CD8-positive, alpha-beta memory T cell (primary cell): ENCODE data around the gene PRCD. TPM values are rescaled to one million over a fixed set of nuclear protein-coding genes. Genes with fewer than 3 reads are reported as not detected.

Experiments used
- CTCF ChIA-PET: fragments of 350-600 bp; sonication (Branson Sonifier 250); formaldehyde crosslinking; loops from one replicate; lab custom pipeline; 2021; ENCODE audit warnings: antibody characterized with exemption; lab: Charles Lee
- POLR2A ChIA-PET: fragments of 350-600 bp; sonication (Branson Sonifier 250); formaldehyde crosslinking; loops from one replicate; lab custom pipeline; 2021; ENCODE audit warnings: antibody characterized with exemption; lab: Charles Lee
- DNase-seq, 5 donors: peaks; one replicate each; pipeline versions ENCODE4 v3.0.0 to v3.0.0-alpha.2; 2020 to 2022; ENCODE audit warnings: mixed read lengths in 1 of 5
- H3K27ac ChIP-seq: one replicate; pipeline ENCODE4 v1.7.0; 2013; ENCODE audit warnings: low read depth, mild to moderate bottlenecking, low read length, moderate library complexity
- H3K27me3 ChIP-seq: 2 replicates; pipeline ENCODE4 v1.7.0; 2013; ENCODE audit warnings: low read length, mild to moderate bottlenecking; ENCODE audit not compliant: insufficient read depth, poor library complexity, severe bottlenecking
- H3K36me3 ChIP-seq: 2 replicates; pipeline ENCODE4 v1.7.0; 2013; ENCODE audit warnings: mild to moderate bottlenecking, low read length, moderate library complexity; ENCODE audit not compliant: insufficient read depth
- H3K4me1 ChIP-seq: 2 replicates; pipeline ENCODE4 v1.7.0; 2013; ENCODE audit warnings: mild to moderate bottlenecking, low read length, moderate library complexity; ENCODE audit not compliant: insufficient read depth
- H3K4me3 ChIP-seq: 2 replicates; pipeline ENCODE4 v1.7.0; 2013; ENCODE audit warnings: mild to moderate bottlenecking, low read length
- H3K9me3 ChIP-seq: 2 replicates; pipeline ENCODE4 v1.7.0; 2013; ENCODE audit warnings: mild to moderate bottlenecking, low read length
- H3K27ac Mint-ChIP-seq, 8 donors: one replicate each; pipeline ENCODE4 v1.8.0; 2020 to 2021; ENCODE audit warnings: mixed read lengths in 8 of 8, mild to moderate bottlenecking in 6 of 8, inconsistent platforms in 3 of 8, moderate library complexity in 3 of 8
- H3K27me3 Mint-ChIP-seq, 2 donors: one replicate each; pipeline ENCODE4 v1.8.0; 2020 to 2021; ENCODE audit warnings: mixed read lengths in 2 of 2, mild to moderate bottlenecking in 1 of 2, moderate library complexity in 1 of 2
- H3K36me3 Mint-ChIP-seq, 3 donors: one replicate each; pipeline ENCODE4 v1.8.0; 2020 to 2021; ENCODE audit warnings: mixed read lengths in 3 of 3, inconsistent platforms in 1 of 3, mild to moderate bottlenecking in 1 of 3
- H3K4me1 Mint-ChIP-seq, 3 donors: one replicate each; pipeline ENCODE4 v1.8.0; 2020 to 2021; ENCODE audit warnings: mixed read lengths in 3 of 3, inconsistent platforms in 1 of 3, mild to moderate bottlenecking in 1 of 3
- H3K4me3 Mint-ChIP-seq, 7 donors: one replicate each; pipeline ENCODE4 v1.8.0; 2020 to 2021; ENCODE audit warnings: mixed read lengths in 7 of 7, mild to moderate bottlenecking in 6 of 7, moderate library complexity in 4 of 7, inconsistent platforms in 2 of 7
- H3K9me3 Mint-ChIP-seq, 5 donors: one replicate each; pipeline ENCODE4 v1.8.0; 2020 to 2022; ENCODE audit warnings: mixed read lengths in 5 of 5, mild to moderate bottlenecking in 3 of 5, moderate library complexity in 2 of 5, inconsistent platforms in 1 of 5
- polyA plus RNA-seq: library from polyadenylated mRNA; unstranded; fragments of 300-500 nt; fragmentation: Illumina TruSeq; gene quantifications from one replicate; pipeline ENCODE4 v1.2.3, GENCODE V29; 2021
- total RNA-seq, 2 experiments: library from RNA; stranded (reverse); gene quantifications; one replicate each; pipeline ENCODE4 v1.2.3, GENCODE V29; 2021

Gene PRCD
- total and polyA plus RNA-seq, 3 experiments from 2014 or later: 0.38 to 1.2 (median 0.53) TPM

GRCh38 chr17:76584427-76585032 is 44.7 kb downstream of the PRCD start:
- Mint-ChIP-seq H3K9me3 (no peaks in the 10 kb centered on the region), H3K27ac (peak overlapping the region in 3 of 8 donors; percentile 43 to 87 (median 51)), H3K4me1 (peaks cover 0 to 24% (median 9%) of the 10 kb centered on the region in 3 donors), H3K27me3 (peaks cover 39 to 42% of the 10 kb centered on the region in 2 donors), H3K4me3 (peak overlapping the region; percentile 67 to 88 (median 74)), H3K36me3 (peaks cover 0 to 11% (median 2%) of the 10 kb centered on the region in 3 donors)
- H3K4me1 ChIP-seq: peaks cover 10% of the 10 kb centered on the region
- H3K9me3 ChIP-seq: no peaks in the 10 kb centered on the region
- H3K27me3 ChIP-seq: peaks cover 16% of the 10 kb centered on the region
- H3K27ac ChIP-seq: no peak overlapping the region
- no peak overlapping the region for H3K4me3 ChIP-seq
- no peak for DNase-seq
- H3K36me3 ChIP-seq: no peaks in the 10 kb centered on the region
- CTCF ChIA-PET: interaction anchor here (1.2 to 3.6 kb wide), 7 partner anchors 17 to 129 kb away, joined by 4 to 22 read pairs (median 6); no protein-coding TSS in a partner anchor
- POLR2A ChIA-PET: interaction anchor here (1.0 to 1.5 kb wide), 2 partner anchors 12 to 26 kb away, joined by 3 to 4 read pairs; no protein-coding TSS in a partner anchor

GRCh38 chr17:76585033-76585648 is 45.3 kb downstream of the PRCD start:
- peaks cover 10% of the 10 kb centered on the region for H3K4me1 ChIP-seq
- H3K4me3 Mint-ChIP-seq: peak overlapping the region; percentile 67 to 88 (median 74)
- peak overlapping the region; percentile 39 for H3K4me3 ChIP-seq
- H3K9me3 ChIP-seq: no peaks in the 10 kb centered on the region
- peaks cover 0 to 13% (median 2%) of the 10 kb centered on the region in 3 donors for H3K36me3 Mint-ChIP-seq
- no peak overlapping the region for H3K27ac ChIP-seq
- peak overlapping the region in 2 of 8 donors; percentile 43 to 87 for H3K27ac Mint-ChIP-seq
- CTCF ChIA-PET: interaction anchor here (0.7 to 3.6 kb wide), 13 partner anchors 17 to 128 kb away, joined by 3 to 22 read pairs (median 5); partner anchors contain the start of gene AANAT
- DNase-seq: peak in 1 of 5 donors; percentile 10
- H3K9me3 Mint-ChIP-seq: no peaks in the 10 kb centered on the region
- H3K4me1 Mint-ChIP-seq: peaks cover 0 to 24% (median 9%) of the 10 kb centered on the region in 3 donors
- H3K27me3 Mint-ChIP-seq: peaks cover 42 to 43% of the 10 kb centered on the region in 2 donors
- POLR2A ChIA-PET: interaction anchor here (1.0 to 1.5 kb wide), 3 partner anchors 13 to 62 kb away, joined by 3 to 4 read pairs (median 4); no protein-coding TSS in a partner anchor
- H3K27me3 ChIP-seq: peaks cover 16% of the 10 kb centered on the region
- H3K36me3 ChIP-seq: no peaks in the 10 kb centered on the region

GRCh38 chr17:76585649-76586593 is 46.1 kb downstream of the PRCD start, which contains the start of gene ST6GALNAC2:
ST6GALNAC2 (minus strand) TSS chr17:76585860; CDS start chr17:76585808, 52 bp downstream.
- no peaks in the 10 kb centered on the region for H3K36me3 ChIP-seq
- Mint-ChIP-seq H3K4me1 (peaks cover 0 to 24% (median 9%) of the 10 kb centered on the region in 3 donors), H3K27me3 (peaks cover 43 to 48% of the 10 kb centered on the region in 2 donors), H3K4me3 (peak within 1 kb of the TSS; percentile 67 to 88 (median 75)), H3K9me3 (no peaks in the 10 kb centered on the region), H3K27ac (peak within 1 kb of the TSS in 2 of 8 donors; percentile 43 to 87), H3K36me3 (peaks cover 0 to 13% (median 2%) of the 10 kb centered on the region in 3 donors)
- H3K4me3 ChIP-seq: peak within 1 kb of the TSS; percentile 39
- ChIA-PET POLR2A (interaction anchor here (0.8 to 1.5 kb wide), 5 partner anchors 28 to 63 kb away, joined by 3 to 4 read pairs (median 3); no protein-coding TSS in a partner anchor), CTCF (interaction anchor here (0.7 to 3.6 kb wide), 15 partner anchors 9 to 119 kb away, joined by 3 to 22 read pairs (median 4); partner anchors contain the start of gene AANAT)
- DNase-seq: peak; percentile 18 to 74 (median 41)
- no peak within 1 kb of the TSS for H3K27ac ChIP-seq
- no peaks in the 10 kb centered on the region for H3K9me3 ChIP-seq
- H3K27me3 ChIP-seq: peaks cover 16% of the 10 kb centered on the region
- peaks cover 10% of the 10 kb centered on the region for H3K4me1 ChIP-seq

GRCh38 chr17:76586741-76587487 is 47.1 kb downstream of the PRCD start:
- peaks cover 43 to 51% of the 10 kb centered on the region in 2 donors for H3K27me3 Mint-ChIP-seq
- H3K4me1 Mint-ChIP-seq: peaks cover 0 to 24% (median 9%) of the 10 kb centered on the region in 3 donors
- Histone ChIP-seq H3K27ac (no peak overlapping the region), H3K27me3 (peaks cover 16% of the 10 kb centered on the region), H3K36me3 (no peaks in the 10 kb centered on the region), H3K4me3 (no peak overlapping the region), H3K9me3 (no peaks in the 10 kb centered on the region), H3K4me1 (peaks cover 10% of the 10 kb centered on the region)
- peaks cover 0 to 13% (median 2%) of the 10 kb centered on the region in 3 donors for H3K36me3 Mint-ChIP-seq
- H3K27ac Mint-ChIP-seq: peak overlapping the region in 3 of 8 donors; percentile 19 to 84 (median 39)
- DNase-seq: no peak
- ChIA-PET POLR2A (interaction anchor here (1.2 to 1.5 kb wide), 2 partner anchors 29 to 64 kb away, joined by 4 read pairs; no protein-coding TSS in a partner anchor), CTCF (interaction anchor here (0.7 to 3.6 kb wide), 11 partner anchors 8 to 95 kb away, joined by 3 to 22 read pairs (median 5); no protein-coding TSS in a partner anchor)
- H3K4me3 Mint-ChIP-seq: peak overlapping the region; percentile 32 to 84 (median 65)
- H3K9me3 Mint-ChIP-seq: no peaks in the 10 kb centered on the region

- H3K36me3 ChIP-seq: no peaks in the 10 kb centered on the region
- peaks cover 16% of the 10 kb centered on the region for H3K27me3 ChIP-seq
- Mint-ChIP-seq H3K4me3 (peak overlapping the region in 2 of 7 donors; percentile 37 to 76), H3K36me3 (peaks cover 0 to 13% (median 2%) of the 10 kb centered on the region in 3 donors), H3K4me1 (peaks cover 0 to 24% (median 9%) of the 10 kb centered on the region in 3 donors), H3K27ac (peak overlapping the region in 2 of 8 donors; percentile 31 to 43), H3K27me3 (peaks cover 42 to 54% of the 10 kb centered on the region in 2 donors), H3K9me3 (no peaks in the 10 kb centered on the region)
- CTCF ChIA-PET: interaction anchor here (2.2 kb wide), 1 partner anchor 65 kb away, joined by 8 read pairs; no protein-coding TSS in a partner anchor
- H3K9me3 ChIP-seq: no peaks in the 10 kb centered on the region
- DNase-seq: no peak
- POLR2A ChIA-PET: interaction anchor here (0.7 kb wide), 1 partner anchor 1724 kb away, joined by 3 read pairs; no protein-coding TSS in a partner anchor
- H3K4me1 ChIP-seq: peaks cover 10% of the 10 kb centered on the region
- H3K4me3 ChIP-seq: no peak overlapping the region
- H3K27ac ChIP-seq: no peak overlapping the region
Measured at GRCh38 chr17:76588182-76588581, 48.3 kb downstream of the PRCD start.

GRCh38 chr17:76593384-76593826 is 53.6 kb downstream of the PRCD start:
- Mint-ChIP-seq H3K9me3 (no peaks in the 10 kb centered on the region), H3K27ac (no peak overlapping the region), H3K36me3 (peaks cover 0 to 13% (median 5%) of the 10 kb centered on the region in 3 donors), H3K27me3 (peaks cover 22 to 50% of the 10 kb centered on the region in 2 donors), H3K4me1 (no peaks in the 10 kb centered on the region), H3K4me3 (no peak overlapping the region)
- no peaks in the 10 kb centered on the region for H3K4me1 ChIP-seq
- no peaks in the 10 kb centered on the region for H3K27me3 ChIP-seq
- ChIA-PET POLR2A (no interaction called here), CTCF (interaction anchor here (1.6 kb wide), 1 partner anchor 48 kb away, joined by 4 read pairs; no protein-coding TSS in a partner anchor)
- no peak overlapping the region for H3K27ac ChIP-seq
- DNase-seq: no peak
- H3K9me3 ChIP-seq: no peaks in the 10 kb centered on the region
- H3K4me3 ChIP-seq: no peak overlapping the region
- H3K36me3 ChIP-seq: no peaks in the 10 kb centered on the region
